ENCODE results near the gene YIPF3. TPM values are rescaled to one million over a fixed set of nuclear protein-coding genes. Genes with fewer than 3 reads are reported as not detected.
A peak's percentile ranks its signal among the peaks of the same experiment; 100 is the strongest.
"Not testable (repeated sequence)": the region's sequence is repeated elsewhere in the genome, so short reads cannot be mapped to it uniquely, and the experiment has no call there.

YIPF3 gene
- polyA plus RNA-seq (2013, experiment 1 of 4), result 104 TPM
- 117 TPM for polyA plus RNA-seq (2013, experiment 2 of 4)
- 86.6 TPM for polyA plus RNA-seq (2013, experiment 3 of 4)
- 101 TPM for polyA plus RNA-seq (2013, experiment 4 of 4)

DNA sequence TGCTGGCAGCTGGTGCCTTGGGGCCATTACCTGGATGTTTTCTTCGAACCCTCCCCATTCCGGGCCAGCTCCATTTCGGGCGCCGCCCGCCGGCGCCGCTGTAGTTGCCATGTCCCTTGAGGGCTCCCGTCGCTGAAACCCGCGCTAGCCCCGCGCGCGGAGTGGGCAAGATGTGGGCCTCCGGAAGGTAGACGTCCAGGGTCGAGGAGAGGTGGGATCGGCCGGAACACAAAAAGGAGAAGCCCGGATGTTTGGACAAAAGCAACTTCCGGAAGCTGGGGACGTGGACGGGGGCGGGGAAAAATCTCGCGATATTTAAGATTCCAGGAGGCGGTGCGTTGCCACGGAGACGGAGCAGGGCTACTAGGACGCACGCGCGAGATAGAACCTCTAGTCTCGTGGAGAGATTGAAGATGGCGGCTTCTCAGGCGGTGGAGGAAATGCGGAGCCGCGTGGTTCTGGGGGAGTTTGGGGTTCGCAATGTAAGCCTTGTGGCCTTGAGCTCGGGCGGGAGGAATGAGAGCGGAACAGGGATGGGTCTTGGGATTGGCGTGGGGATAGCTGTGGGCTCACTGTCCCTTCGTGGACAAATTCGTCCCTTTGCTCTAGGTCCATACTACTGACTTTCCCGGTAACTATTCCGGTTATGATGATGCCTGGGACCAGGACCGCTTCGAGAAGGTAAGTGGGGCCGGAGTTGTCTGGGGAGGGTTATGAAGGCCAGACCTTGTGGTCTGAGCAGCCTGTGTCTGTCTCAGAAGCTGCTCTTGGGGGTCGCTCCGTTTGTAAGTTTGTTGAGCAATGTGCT, at the start of gene YIPF3, which contains the start of gene POLR1C:
TSS of gene YIPF3 (minus strand) at position 230 of the 808 bp plus-strand sequence. CDS start at position 111, 119 bp downstream.
TSS of gene POLR1C (plus strand) at position 393 of the 808 bp plus-strand sequence. CDS start at position 414, 21 bp downstream.
- peaks cover 9% of the 10 kb centered on the region for H3K4me1 ChIP-seq (ENCODE audit: control insufficient read depth, insufficient read depth, low read length)
- no peaks in the 10 kb centered on the region for H3K9me3 ChIP-seq (ENCODE audit: control insufficient read depth, low read length)
- H3K4me3 ChIP-seq (ENCODE audit: insufficient read depth, low read depth, low read length), result peak within 1 kb of the TSS; percentile 99
- 0 to 1% methylated on average over 57 of the region's 57 CpGs for WGBS, 2 experiments
- peak within 1 kb of the TSS; percentile 70 for H3K27ac ChIP-seq (ENCODE audit: insufficient read depth, low read depth, low read length, poor library complexity, severe bottlenecking)
- peaks cover 47% of the 10 kb centered on the region for H3K36me3 ChIP-seq (ENCODE audit: control insufficient read depth, insufficient read depth, low read length)
- H3K27me3 ChIP-seq (ENCODE audit: control insufficient read depth, insufficient read depth, low read length, poor library complexity, severe bottlenecking), result no peaks in the 10 kb centered on the region

- Histone ChIP-seq H3K27me3 (ENCODE audit: control insufficient read depth, insufficient read depth, low read length, poor library complexity, severe bottlenecking) (no peaks in the 10 kb centered on the region), H3K36me3 (ENCODE audit: control insufficient read depth, insufficient read depth, low read length) (peaks cover 58% of the 10 kb centered on the region), H3K27ac (ENCODE audit: insufficient read depth, low read depth, low read length, poor library complexity, severe bottlenecking) (no peak overlapping the region), H3K4me1 (ENCODE audit: control insufficient read depth, insufficient read depth, low read length) (no peaks in the 10 kb centered on the region), H3K4me3 (ENCODE audit: insufficient read depth, low read depth, low read length) (no peak overlapping the region), H3K9me3 (ENCODE audit: control insufficient read depth, low read length) (no peaks in the 10 kb centered on the region)
These were observed 42.6 kb upstream of the YIPF3 start for GRCh38 chr6:43559328-43559727.

DNA sequence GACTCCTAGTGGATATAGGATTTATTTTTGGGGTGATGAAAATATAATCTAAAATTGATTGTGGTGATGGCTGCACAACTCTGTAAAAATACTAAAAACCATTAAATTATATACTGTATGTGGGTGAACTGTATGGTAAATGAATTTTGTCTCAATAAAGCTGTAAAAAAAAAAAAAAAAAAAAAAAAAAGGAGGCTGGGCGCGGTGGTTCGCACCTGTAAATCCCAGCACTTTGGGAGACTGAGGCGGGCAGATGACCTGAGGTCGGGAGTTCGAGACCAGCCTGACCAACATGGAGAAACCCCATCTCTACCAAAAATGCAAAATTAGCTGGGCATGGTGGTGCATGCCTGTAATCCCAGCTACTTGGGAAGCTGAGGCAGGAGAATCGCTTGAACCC, 40.9 kb upstream of the YIPF3 start:
- not testable (repeated sequence) for H3K27ac ChIP-seq (ENCODE audit: insufficient read depth, low read depth, low read length, poor library complexity, severe bottlenecking); H3K27me3 ChIP-seq (ENCODE audit: control insufficient read depth, insufficient read depth, low read length, poor library complexity, severe bottlenecking); H3K9me3 ChIP-seq (ENCODE audit: control insufficient read depth, low read length); H3K4me3 ChIP-seq (ENCODE audit: insufficient read depth, low read depth, low read length); H3K4me1 ChIP-seq (ENCODE audit: control insufficient read depth, insufficient read depth, low read length)
- peaks cover 58% of the 10 kb centered on the region for H3K36me3 ChIP-seq (ENCODE audit: control insufficient read depth, insufficient read depth, low read length)
- 97 to 99% methylated on average over 6 of the region's 7 CpGs for WGBS, 2 experiments

GRCh38 chr6:43547222-43547621, 30.5 kb upstream of the YIPF3 start:
- peaks cover 55% of the 10 kb centered on the region for H3K36me3 ChIP-seq (ENCODE audit: control insufficient read depth, insufficient read depth, low read length)
- no peaks in the 10 kb centered on the region for H3K9me3 ChIP-seq (ENCODE audit: control insufficient read depth, low read length)
- 92% methylated on average over 3 of the region's 3 CpGs for WGBS, 2 experiments
- no peak overlapping the region for H3K27ac ChIP-seq (ENCODE audit: insufficient read depth, low read depth, low read length, poor library complexity, severe bottlenecking)
- no peaks in the 10 kb centered on the region for H3K27me3 ChIP-seq (ENCODE audit: control insufficient read depth, insufficient read depth, low read length, poor library complexity, severe bottlenecking)
- H3K4me1 ChIP-seq (ENCODE audit: control insufficient read depth, insufficient read depth, low read length), result no peaks in the 10 kb centered on the region
- no peak overlapping the region for H3K4me3 ChIP-seq (ENCODE audit: insufficient read depth, low read depth, low read length)

DNA sequence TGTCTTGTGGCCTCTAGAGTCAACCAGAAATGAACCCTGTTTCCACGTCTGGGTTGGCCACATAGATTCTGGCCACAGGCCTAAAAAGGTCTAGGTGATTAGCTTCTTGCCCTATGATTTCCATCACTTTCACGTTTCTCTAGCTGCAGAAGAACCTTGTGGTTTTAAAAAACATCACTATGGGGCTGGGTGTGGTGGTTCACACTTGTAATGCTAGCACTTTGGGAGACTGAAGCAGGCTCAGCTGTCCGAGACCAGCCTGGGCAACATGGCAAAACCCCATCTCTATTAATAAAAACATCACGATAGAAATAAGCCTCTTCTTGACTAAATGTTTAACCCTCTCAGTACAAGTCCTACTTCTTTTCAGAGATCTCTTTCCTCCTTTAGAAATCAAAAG, 27.7 kb upstream of the YIPF3 start:
- H3K36me3 ChIP-seq (ENCODE audit: control insufficient read depth, insufficient read depth, low read length), result peaks cover 43% of the 10 kb centered on the region
- no peaks in the 10 kb centered on the region for H3K9me3 ChIP-seq (ENCODE audit: control insufficient read depth, low read length)
- H3K4me3 ChIP-seq (ENCODE audit: insufficient read depth, low read depth, low read length), result no peak overlapping the region
- H3K27me3 ChIP-seq (ENCODE audit: control insufficient read depth, insufficient read depth, low read length, poor library complexity, severe bottlenecking), result no peaks in the 10 kb centered on the region
- 91 to 93% methylated on average over 4 of the region's 4 CpGs for WGBS, 2 experiments
- no peak overlapping the region for H3K27ac ChIP-seq (ENCODE audit: insufficient read depth, low read depth, low read length, poor library complexity, severe bottlenecking)
- no peaks in the 10 kb centered on the region for H3K4me1 ChIP-seq (ENCODE audit: control insufficient read depth, insufficient read depth, low read length)

GRCh38 chr6:43541774-43542471, 25.2 kb upstream of the YIPF3 start:
- Histone ChIP-seq H3K4me3 (ENCODE audit: insufficient read depth, low read depth, low read length) (no peak overlapping the region), H3K4me1 (ENCODE audit: control insufficient read depth, insufficient read depth, low read length) (no peaks in the 10 kb centered on the region), H3K36me3 (ENCODE audit: control insufficient read depth, insufficient read depth, low read length) (peaks cover 33% of the 10 kb centered on the region), H3K27me3 (ENCODE audit: control insufficient read depth, insufficient read depth, low read length, poor library complexity, severe bottlenecking) (no peaks in the 10 kb centered on the region), H3K27ac (ENCODE audit: insufficient read depth, low read depth, low read length, poor library complexity, severe bottlenecking) (no peak overlapping the region), H3K9me3 (ENCODE audit: control insufficient read depth, low read length) (no peaks in the 10 kb centered on the region)
- 89 to 94% methylated on average over 8 of the region's 8 CpGs for WGBS, 2 experiments

- no peaks in the 10 kb centered on the region for H3K4me1 ChIP-seq (ENCODE audit: control insufficient read depth, insufficient read depth, low read length)
- H3K9me3 ChIP-seq (ENCODE audit: control insufficient read depth, low read length), result no peaks in the 10 kb centered on the region
- WGBS, 2 experiments, result 91 to 93% methylated on average over 5 of the region's 5 CpGs
- no peak overlapping the region for H3K27ac ChIP-seq (ENCODE audit: insufficient read depth, low read depth, low read length, poor library complexity, severe bottlenecking)
- no peaks in the 10 kb centered on the region for H3K27me3 ChIP-seq (ENCODE audit: control insufficient read depth, insufficient read depth, low read length, poor library complexity, severe bottlenecking)
- no peak overlapping the region for H3K4me3 ChIP-seq (ENCODE audit: insufficient read depth, low read depth, low read length)
- peaks cover 27% of the 10 kb centered on the region for H3K36me3 ChIP-seq (ENCODE audit: control insufficient read depth, insufficient read depth, low read length)
These were observed 23.8 kb upstream of the YIPF3 start for GRCh38 chr6:43540507-43540906.

DNA sequence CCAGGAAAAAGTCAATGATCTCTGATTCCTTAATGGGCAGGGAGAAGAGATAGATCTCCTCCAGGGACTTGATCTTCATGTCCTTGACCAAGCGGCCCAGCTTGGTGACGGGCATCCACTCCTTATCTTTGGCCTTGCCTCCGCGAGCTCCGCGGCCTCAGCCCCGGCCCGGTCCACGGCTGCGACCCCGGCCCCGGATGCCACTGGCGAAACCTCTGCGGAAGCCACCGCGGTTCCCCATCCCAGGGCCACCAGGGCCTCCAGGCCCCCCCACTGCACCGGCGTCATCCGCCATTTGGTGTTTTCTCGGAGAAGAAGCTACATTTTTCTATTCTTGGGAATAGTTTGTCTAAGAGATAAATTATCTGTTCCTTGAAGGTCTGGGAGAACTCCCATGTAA, 22.7 kb upstream of the YIPF3 start:
- WGBS, 2 experiments, result 97% methylated on average over 20 of the region's 20 CpGs
- not testable (repeated sequence) for H3K4me1 ChIP-seq (ENCODE audit: control insufficient read depth, insufficient read depth, low read length); H3K4me3 ChIP-seq (ENCODE audit: insufficient read depth, low read depth, low read length); H3K27ac ChIP-seq (ENCODE audit: insufficient read depth, low read depth, low read length, poor library complexity, severe bottlenecking); H3K27me3 ChIP-seq (ENCODE audit: control insufficient read depth, insufficient read depth, low read length, poor library complexity, severe bottlenecking); H3K9me3 ChIP-seq (ENCODE audit: control insufficient read depth, low read length)
- H3K36me3 ChIP-seq (ENCODE audit: control insufficient read depth, insufficient read depth, low read length), result peaks cover 22% of the 10 kb centered on the region

DNA sequence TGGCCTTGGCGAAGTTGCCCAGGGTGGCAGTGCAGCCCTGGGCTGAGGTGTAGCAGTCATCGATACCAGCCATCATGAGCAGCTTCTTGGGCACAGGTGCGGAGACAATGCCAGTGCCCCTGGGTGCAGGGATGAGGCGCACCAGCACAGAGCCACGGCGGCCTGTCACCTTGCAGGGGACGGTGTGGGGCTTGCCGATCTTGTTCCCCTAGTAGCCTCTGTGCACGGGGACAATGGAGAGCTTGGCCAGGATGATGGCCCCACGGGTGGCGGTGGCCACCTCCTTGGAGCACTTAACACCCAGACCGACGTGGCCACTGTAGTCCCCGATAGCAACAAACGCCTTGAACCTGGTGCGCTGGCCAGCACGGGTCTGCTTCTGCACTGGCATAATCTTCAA, 22.3 kb upstream of the YIPF3 start:
- H3K27ac ChIP-seq (ENCODE audit: insufficient read depth, low read depth, low read length, poor library complexity, severe bottlenecking); H3K4me1 ChIP-seq (ENCODE audit: control insufficient read depth, insufficient read depth, low read length); H3K4me3 ChIP-seq (ENCODE audit: insufficient read depth, low read depth, low read length); H3K9me3 ChIP-seq (ENCODE audit: control insufficient read depth, low read length); H3K27me3 ChIP-seq (ENCODE audit: control insufficient read depth, insufficient read depth, low read length, poor library complexity, severe bottlenecking): not testable (repeated sequence)
- H3K36me3 ChIP-seq (ENCODE audit: control insufficient read depth, insufficient read depth, low read length), result peaks cover 22% of the 10 kb centered on the region
- 95 to 98% methylated on average over 15 of the region's 17 CpGs for WGBS, 2 experiments

DNA sequence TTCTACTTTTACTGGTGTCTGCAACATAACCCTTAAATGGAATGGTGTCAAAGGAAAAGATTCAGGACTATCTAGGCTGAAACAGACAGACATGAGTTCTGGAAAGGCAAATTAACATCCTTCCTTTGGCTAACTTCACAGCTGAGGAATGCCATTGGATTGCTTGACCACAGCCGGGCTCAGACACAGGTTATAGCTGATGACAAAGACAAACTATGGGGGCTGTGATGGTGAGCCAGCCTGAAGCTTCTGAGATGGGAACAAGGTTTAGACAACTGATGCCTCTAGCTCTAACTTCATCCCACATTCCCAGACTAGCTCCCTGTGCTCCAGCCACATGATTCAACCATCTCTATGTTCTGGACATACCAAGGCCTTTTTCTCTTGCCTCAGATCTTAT, 15.5 kb upstream of the YIPF3 start:
- no peak overlapping the region for H3K4me3 ChIP-seq (ENCODE audit: insufficient read depth, low read depth, low read length)
- H3K9me3 ChIP-seq (ENCODE audit: control insufficient read depth, low read length), result no peaks in the 10 kb centered on the region
- no peaks in the 10 kb centered on the region for H3K27me3 ChIP-seq (ENCODE audit: control insufficient read depth, insufficient read depth, low read length, poor library complexity, severe bottlenecking)
- H3K36me3 ChIP-seq (ENCODE audit: control insufficient read depth, insufficient read depth, low read length), result peaks cover 40% of the 10 kb centered on the region
- 86 to 91% methylated on average over 1 of the region's 1 CpG for WGBS, 2 experiments
- H3K4me1 ChIP-seq (ENCODE audit: control insufficient read depth, insufficient read depth, low read length), result no peaks in the 10 kb centered on the region
- no peak overlapping the region for H3K27ac ChIP-seq (ENCODE audit: insufficient read depth, low read depth, low read length, poor library complexity, severe bottlenecking)
